Fibroblast of mammary gland (primary cell): ENCODE measurements around the gene ATG9A.

Source experiments
- DNase-seq: peaks from one replicate; pipeline ENCODE4 v3.0.0-alpha.2; 2010; ENCODE audit warnings: low read depth
- H3K4me3 ChIP-seq: 2 replicates; pipeline ENCODE4 v1.5.1; 2011; ENCODE audit warnings: low read depth, mild to moderate bottlenecking, low read length, moderate library complexity; ENCODE audit not compliant: control insufficient read depth
- TF ChIP-seq, protein P1 (sequence below): conservative IDR thresholded peaks from 2 replicates; pipeline ENCODE4 v1.5.1; 2011; ENCODE audit warnings: low read depth, low read length, inconsistent platforms; ENCODE audit not compliant: control insufficient read depth, insufficient read depth

ATG9A gene

DNA sequence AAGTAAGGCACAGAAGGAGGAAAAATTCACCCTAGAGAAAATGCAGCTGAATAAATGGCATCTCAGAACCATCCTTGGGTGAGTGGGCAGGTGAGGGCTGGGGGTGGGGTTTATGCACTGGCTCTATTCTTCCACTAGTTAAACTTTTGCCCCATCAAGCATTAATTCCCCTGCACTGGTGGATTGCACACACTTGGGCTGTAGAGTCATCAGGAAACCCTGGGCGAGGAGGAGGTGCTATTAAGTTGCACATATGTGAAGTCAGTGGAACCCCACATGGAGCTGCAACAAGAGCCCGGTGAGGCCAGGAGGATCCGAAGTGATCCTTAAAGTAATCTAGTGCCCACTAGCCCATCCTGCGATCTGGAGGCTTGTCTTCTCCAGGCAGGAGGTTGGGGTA is 42.9 kb upstream of the ATG9A start:
- H3K4me3 ChIP-seq = no peak overlapping the region
- no peak for DNase-seq
- TF ChIP-seq, protein P1, sequence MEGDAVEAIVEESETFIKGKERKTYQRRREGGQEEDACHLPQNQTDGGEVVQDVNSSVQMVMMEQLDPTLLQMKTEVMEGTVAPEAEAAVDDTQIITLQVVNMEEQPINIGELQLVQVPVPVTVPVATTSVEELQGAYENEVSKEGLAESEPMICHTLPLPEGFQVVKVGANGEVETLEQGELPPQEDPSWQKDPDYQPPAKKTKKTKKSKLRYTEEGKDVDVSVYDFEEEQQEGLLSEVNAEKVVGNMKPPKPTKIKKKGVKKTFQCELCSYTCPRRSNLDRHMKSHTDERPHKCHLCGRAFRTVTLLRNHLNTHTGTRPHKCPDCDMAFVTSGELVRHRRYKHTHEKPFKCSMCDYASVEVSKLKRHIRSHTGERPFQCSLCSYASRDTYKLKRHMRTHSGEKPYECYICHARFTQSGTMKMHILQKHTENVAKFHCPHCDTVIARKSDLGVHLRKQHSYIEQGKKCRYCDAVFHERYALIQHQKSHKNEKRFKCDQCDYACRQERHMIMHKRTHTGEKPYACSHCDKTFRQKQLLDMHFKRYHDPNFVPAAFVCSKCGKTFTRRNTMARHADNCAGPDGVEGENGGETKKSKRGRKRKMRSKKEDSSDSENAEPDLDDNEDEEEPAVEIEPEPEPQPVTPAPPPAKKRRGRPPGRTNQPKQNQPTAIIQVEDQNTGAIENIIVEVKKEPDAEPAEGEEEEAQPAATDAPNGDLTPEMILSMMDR = no peak

DNA sequence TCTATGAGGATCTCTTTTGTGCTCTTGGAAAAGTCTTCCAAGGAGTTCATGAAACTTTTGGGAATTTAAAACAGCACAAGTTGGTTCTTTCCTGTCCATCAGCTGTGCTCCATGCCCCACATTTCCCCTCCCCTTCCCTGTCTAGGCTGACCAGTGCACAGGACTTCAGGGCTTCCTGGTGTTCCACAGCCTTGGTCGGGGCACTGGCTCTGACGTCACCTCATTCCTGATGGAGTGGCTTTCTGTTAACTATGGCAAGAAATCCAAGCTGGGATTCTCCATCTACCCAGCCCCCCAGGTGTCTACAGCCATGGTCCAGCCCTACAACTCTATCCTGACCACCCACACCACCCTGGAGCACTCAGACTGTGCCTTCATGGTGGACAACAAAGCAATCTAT is 41.6 kb upstream of the ATG9A start:
- no peak overlapping the region for H3K4me3 ChIP-seq
- TF ChIP-seq, protein P1 = no peak
- DNase-seq = no peak

DNA sequence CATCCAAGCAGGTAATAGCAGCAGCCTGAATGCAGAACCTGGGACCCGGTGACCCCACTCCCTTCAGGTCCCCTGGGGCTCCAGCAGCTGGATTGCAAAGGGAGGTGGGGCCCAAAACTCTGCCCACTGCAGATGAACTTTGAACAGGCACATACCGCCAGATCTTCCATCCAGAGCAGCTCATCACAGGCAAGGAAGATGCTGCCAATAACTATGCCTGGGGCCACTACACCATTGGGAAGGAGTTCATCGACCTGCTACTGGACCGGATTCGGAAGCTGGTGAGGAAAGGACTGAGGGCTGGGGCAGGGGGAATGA is 40.6 kb upstream of the ATG9A start:
- TF ChIP-seq, protein P1 = no peak
- no peak overlapping the region for H3K4me3 ChIP-seq
- DNase-seq = no peak

DNA sequence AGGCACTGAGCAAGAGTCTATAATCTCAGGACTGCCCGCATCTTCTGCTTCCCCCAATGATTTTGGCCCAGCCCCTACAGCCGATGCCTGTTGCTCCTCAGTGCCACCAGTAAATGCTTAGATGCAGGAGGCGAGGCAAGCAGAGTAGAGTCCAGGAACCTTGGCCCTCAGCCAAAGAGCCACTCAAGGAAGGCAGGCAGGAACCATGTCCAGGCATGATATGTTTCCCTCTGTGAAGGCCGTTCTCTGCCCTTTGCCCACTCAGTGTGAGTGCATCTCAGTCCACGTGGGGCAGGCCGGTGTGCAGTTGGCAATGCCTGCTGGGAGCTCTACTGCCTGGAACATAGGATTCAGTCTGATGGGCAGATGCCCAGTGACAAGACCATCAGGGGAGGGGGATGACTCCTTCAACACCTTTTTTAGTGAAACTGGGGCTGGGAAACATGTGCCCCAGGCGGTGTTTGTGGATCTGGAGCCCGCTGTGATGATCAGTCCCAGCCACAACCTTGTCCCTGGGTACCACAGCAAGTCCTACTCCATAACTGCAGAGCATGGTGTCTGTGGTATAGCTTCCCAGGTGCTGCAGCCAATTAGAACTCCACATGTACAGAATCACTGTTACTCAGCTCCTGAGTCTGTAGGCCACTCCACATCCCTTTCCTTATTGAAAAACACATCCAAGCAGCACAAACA is 40.1 kb upstream of the ATG9A start:
- no peak for DNase-seq
- H3K4me3 ChIP-seq = no peak overlapping the region
- TF ChIP-seq, protein P1 = no peak

DNA sequence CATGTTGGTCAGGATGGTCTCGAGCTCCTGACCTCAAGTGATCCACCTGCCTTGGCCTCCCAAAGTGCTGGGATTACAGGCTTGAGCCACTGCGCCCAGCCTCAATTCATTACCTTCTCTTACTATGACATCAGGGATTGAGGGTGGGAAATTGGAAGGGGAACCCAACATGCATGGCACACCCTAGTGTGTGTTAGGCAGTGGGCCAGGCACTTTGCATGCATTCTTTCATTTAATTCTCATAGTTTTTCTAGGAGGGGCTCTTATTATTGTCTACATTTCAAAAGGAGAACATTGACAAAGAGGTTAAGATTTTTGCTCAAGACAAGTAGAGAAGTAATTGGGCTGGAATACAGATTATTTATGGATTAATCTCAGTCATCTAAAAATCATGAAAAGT is 38.9 kb upstream of the ATG9A start:
- no peak overlapping the region for H3K4me3 ChIP-seq
- TF ChIP-seq, protein P1 = no peak

DNA sequence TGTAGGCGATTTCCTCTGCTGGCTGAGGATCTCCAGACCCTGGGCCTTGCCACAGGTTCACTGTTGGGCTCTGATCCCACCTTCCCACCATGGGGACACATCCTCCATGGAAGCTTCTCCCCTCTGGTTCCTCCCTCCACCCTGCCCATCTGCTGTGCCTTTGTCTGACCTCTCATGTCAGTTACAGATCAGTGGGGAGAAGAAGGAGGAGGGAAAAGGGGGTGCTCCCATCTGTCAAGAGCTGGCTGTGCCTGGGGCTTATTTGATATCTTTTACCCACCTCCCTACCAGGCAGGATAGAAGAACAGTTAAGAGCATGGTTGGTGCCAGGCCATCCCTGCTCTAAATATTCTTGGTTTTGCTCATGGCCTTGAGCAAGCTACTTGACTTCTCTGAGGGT is 37.5 kb upstream of the ATG9A start:
- TF ChIP-seq, protein P1 = no peak
- DNase-seq = no peak
- no peak overlapping the region for H3K4me3 ChIP-seq

More for the DNA sequence above, 38.9 kb upstream of the ATG9A start:
- no peak for DNase-seq

DNA sequence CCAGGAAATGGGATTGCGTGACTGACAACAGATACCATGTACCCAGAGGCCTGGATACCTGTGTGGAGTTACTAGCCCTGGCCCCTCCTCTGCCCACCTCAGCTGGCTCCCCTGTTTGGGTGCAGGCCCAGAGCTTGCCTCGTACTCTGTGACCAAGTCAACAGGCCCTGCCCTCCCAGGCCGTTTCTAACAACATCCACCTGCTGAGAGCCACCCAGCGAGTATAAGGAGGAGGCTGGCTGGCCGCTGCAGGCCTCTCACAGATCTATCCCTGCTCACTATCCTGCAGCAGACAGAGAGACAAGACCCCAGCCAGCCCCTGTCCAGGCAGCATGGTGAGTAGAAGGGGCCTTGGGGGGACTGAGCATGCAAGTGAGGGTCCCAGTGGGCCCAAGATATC is 36.8 kb upstream of the ATG9A start:
- H3K4me3 ChIP-seq = no peak overlapping the region
- no peak for DNase-seq
- TF ChIP-seq, protein P1 = no peak
